Neuronal stem cell (in vitro differentiated cells): ENCODE measurements around the gene SEC24D.

Source experiments
- DNase-seq: peaks from one replicate; pipeline ENCODE4 v3.0.0-alpha.2; 2013; ENCODE audit warnings: low spot score
- H2AFZ ChIP-seq: one replicate; pipeline ENCODE4 v1.6.1; 2013; ENCODE audit warnings: mild to moderate bottlenecking, low read length, inconsistent platforms
- H2AK5ac ChIP-seq: 2 replicates; pipeline ENCODE4 v1.6.1; 2013; ENCODE audit warnings: low read depth, mild to moderate bottlenecking, inconsistent platforms, low read length, moderate library complexity, mixed read lengths
- H2BK120ac ChIP-seq: 2 replicates; pipeline ENCODE4 v1.6.1; 2013; ENCODE audit warnings: low read depth, mild to moderate bottlenecking, inconsistent platforms, low read length, moderate library complexity, mixed read lengths
- H2BK12ac ChIP-seq: one replicate; pipeline ENCODE4 v1.6.1; 2013; ENCODE audit warnings: low read length, inconsistent platforms
- H2BK15ac ChIP-seq: 2 replicates; pipeline ENCODE4 v1.6.1; 2013; ENCODE audit warnings: mild to moderate bottlenecking, low read length, inconsistent platforms, mixed read lengths
- H2BK5ac ChIP-seq: one replicate; pipeline ENCODE4 v1.6.1; 2013; ENCODE audit warnings: inconsistent platforms, mild to moderate bottlenecking, low read length, moderate library complexity
- H3K14ac ChIP-seq: one replicate; pipeline ENCODE4 v1.6.1; 2013; ENCODE audit warnings: low read length, inconsistent platforms
- H3K18ac ChIP-seq: 2 replicates; pipeline ENCODE4 v1.6.1; 2013; ENCODE audit warnings: low read length, inconsistent platforms
- H3K23ac ChIP-seq: 2 replicates; pipeline ENCODE4 v1.6.1; 2013; ENCODE audit warnings: low read depth, mild to moderate bottlenecking, mixed read lengths, low read length, inconsistent platforms; ENCODE audit not compliant: poor library complexity
- H3K27ac ChIP-seq: replicated peaks from 3 replicates; pipeline ENCODE4 v1.5.1; 2013; ENCODE audit warnings: low read length, inconsistent platforms
- H3K27me3 ChIP-seq, 3 experiments: 2 replicates each; pipeline ENCODE4 v1.6.1; 2013; ENCODE audit warnings: low read length in 3 of 3, mild to moderate bottlenecking in 2 of 3, inconsistent platforms in 1 of 3, low read depth in 1 of 3, mixed read lengths in 1 of 3, moderate library complexity in 1 of 3; ENCODE audit not compliant: control insufficient read depth in 3 of 3, insufficient read depth in 3 of 3
- H3K36me3 ChIP-seq, 2 donors: replicated peaks in 1 of 2; 2 replicates each; pipeline ENCODE4 v1.6.1; 2013; ENCODE audit warnings: low read length in 2 of 2; ENCODE audit not compliant: control insufficient read depth in 2 of 2, insufficient read depth in 2 of 2
- H3K4ac ChIP-seq: 2 replicates; pipeline ENCODE4 v1.6.1; 2013; ENCODE audit warnings: inconsistent platforms, mild to moderate bottlenecking, low read length, moderate library complexity
- H3K4me1 ChIP-seq, 2 donors: 1 replicate in 1 of 2; 2 replicates in 1 of 2; pipeline ENCODE4 v1.6.1; 2013; ENCODE audit warnings: low read length in 2 of 2, low read depth in 1 of 2; ENCODE audit not compliant: control insufficient read depth in 2 of 2, insufficient read depth in 1 of 2
- H3K4me2 ChIP-seq: one replicate; pipeline ENCODE4 v1.6.1; 2013; ENCODE audit warnings: mild to moderate bottlenecking, low read length, inconsistent platforms; ENCODE audit not compliant: insufficient read depth, poor library complexity, severe bottlenecking
- H3K4me3 ChIP-seq, 2 donors: 2 replicates each; pipeline ENCODE4 v1.5.1; 2013; ENCODE audit warnings: low read length in 2 of 2, mild to moderate bottlenecking in 2 of 2, inconsistent platforms in 1 of 2, moderate library complexity in 1 of 2
- H3K79me1 ChIP-seq: one replicate; pipeline ENCODE4 v1.6.1; 2013; ENCODE audit warnings: low read depth, mild to moderate bottlenecking, inconsistent platforms, low read length, moderate library complexity
- H3K9ac ChIP-seq: one replicate; pipeline ENCODE4 v1.6.1; 2013; ENCODE audit warnings: mild to moderate bottlenecking, low read depth, low read length, inconsistent platforms; ENCODE audit not compliant: poor library complexity
- H3K9me3 ChIP-seq, 2 donors: replicated peaks in 1 of 2; 2 replicates each; pipeline versions ENCODE3 to v1.6.1; 2013; ENCODE audit warnings: low read length in 2 of 2, mild to moderate bottlenecking in 2 of 2, inconsistent platforms in 1 of 2, low read depth in 1 of 2, mixed read lengths in 1 of 2, moderate library complexity in 1 of 2; ENCODE audit not compliant: control insufficient read depth in 2 of 2, insufficient read depth in 1 of 2
- H4K8ac ChIP-seq: one replicate; pipeline ENCODE4 v1.6.1; 2013; ENCODE audit warnings: low read depth, mild to moderate bottlenecking, inconsistent platforms, low read length, moderate library complexity
- H4K91ac ChIP-seq: one replicate; pipeline ENCODE4 v1.6.1; 2013; ENCODE audit warnings: low read length, low read depth, mild to moderate bottlenecking, inconsistent platforms; ENCODE audit not compliant: poor library complexity
- WGBS, 2 donors: extraction: QIAGEN DNeasy Blood & Tissue Kit; methylation state at CpG; one replicate each; pipeline ENCODE4 v1.1.7; 2013; ENCODE audit warnings: missing lambda C conversion rate in 2 of 2, mixed read lengths in 1 of 2; ENCODE audit not compliant: insufficient read length in 2 of 2, insufficient replicate concordance in 1 of 2; ENCODE audit errors: extremely low coverage in 2 of 2; 5-methylcytosine and 5-hydroxymethylcytosine counted together

SEC24D gene

DNA sequence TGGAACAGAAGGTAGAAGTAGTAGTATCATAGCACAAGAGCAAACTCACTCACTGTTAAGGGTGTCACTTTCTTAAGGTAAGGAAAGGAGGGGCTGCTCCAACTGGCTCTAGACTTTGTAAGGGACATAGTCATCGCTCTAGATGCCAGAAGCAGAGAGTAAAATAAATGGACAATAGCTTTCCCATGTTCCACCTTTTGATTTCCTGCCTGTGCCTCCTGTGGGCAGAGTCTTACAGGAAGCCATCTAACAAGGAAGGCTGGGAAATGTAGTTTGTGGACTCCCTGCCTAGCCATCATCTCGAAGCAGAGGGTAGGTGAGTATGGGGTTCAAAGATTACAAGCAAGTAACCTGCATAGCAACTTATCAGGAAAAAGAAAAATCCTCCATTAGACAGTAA is 152.4 kb downstream of the SEC24D start:
- Histone ChIP-seq H4K91ac (no peak overlapping the region), H3K36me3 (peaks cover 3 to 14% of the 10 kb centered on the region in 2 donors), H2AFZ (peak overlapping the region; percentile 84), H4K8ac (no peak overlapping the region), H3K27me3 (no peaks in the 10 kb centered on the region), H3K9ac (no peak overlapping the region), H3K9me3 (no peaks in the 10 kb centered on the region), H2BK5ac (no peak overlapping the region), H3K4ac (no peak overlapping the region), H3K4me1 (peaks cover 1 to 5% of the 10 kb centered on the region in 2 donors), H3K18ac (no peak overlapping the region), H3K14ac (no peak overlapping the region), H2BK120ac (no peak overlapping the region), H3K23ac (no peak overlapping the region), H2BK15ac (no peak overlapping the region), H2AK5ac (no peak overlapping the region), H3K4me3 (peak overlapping the region in 1 of 2 donors; percentile 32), H3K27ac (no peak overlapping the region), H3K4me2 (no peak overlapping the region), H2BK12ac (no peak overlapping the region), H3K79me1 (no peaks in the 10 kb centered on the region)
- WGBS, 2 donors = no CpG with 5 or more reads among the region's 2 CpGs
- DNase-seq = no peak

GRCh38 chr4:118682928-118683327 is 153.0 kb downstream of the SEC24D start:
- Histone ChIP-seq H3K27me3 (no peaks in the 10 kb centered on the region), H3K36me3 (peaks cover 2 to 8% of the 10 kb centered on the region in 2 donors), H3K4ac (no peak overlapping the region), H2BK15ac (no peak overlapping the region), H3K4me1 (peaks cover 1 to 5% of the 10 kb centered on the region in 2 donors), H3K9ac (no peak overlapping the region), H3K27ac (no peak overlapping the region), H3K4me3 (peak overlapping the region in 1 of 2 donors; percentile 32), H2BK120ac (no peak overlapping the region), H4K91ac (no peak overlapping the region), H2AFZ (peak overlapping the region; percentile 84), H3K4me2 (no peak overlapping the region), H2BK5ac (no peak overlapping the region), H2BK12ac (no peak overlapping the region), H4K8ac (no peak overlapping the region), H3K79me1 (no peaks in the 10 kb centered on the region), H3K9me3 (no peaks in the 10 kb centered on the region), H3K14ac (no peak overlapping the region), H3K23ac (no peak overlapping the region), H2AK5ac (no peak overlapping the region), H3K18ac (no peak overlapping the region)
- WGBS, 2 donors = no CpG with 5 or more reads among the region's 1 CpG
- DNase-seq = no peak

- no peak overlapping the region for H4K8ac ChIP-seq
- no CpG with 5 or more reads among the region's 1 CpG for WGBS, 2 donors
These were observed 155.1 kb downstream of the SEC24D start for GRCh38 chr4:118680808-118681207.

GRCh38 chr4:118676128-118676527 is 159.8 kb downstream of the SEC24D start:
- no peak overlapping the region for H4K8ac ChIP-seq
- WGBS, 2 donors = no CpG with 5 or more reads among the region's 2 CpGs
- no peak overlapping the region for H3K4me3 ChIP-seq

More at GRCh38 chr4:118680808-118681207, 155.1 kb downstream of the SEC24D start:
- no peak overlapping the region for H2BK5ac ChIP-seq
- no peak overlapping the region for H3K4me3 ChIP-seq
- no peak overlapping the region for H3K9ac ChIP-seq
- no peak overlapping the region for H4K91ac ChIP-seq
- no peak overlapping the region for H2AFZ ChIP-seq
- H3K79me1 ChIP-seq = no peaks in the 10 kb centered on the region
- no peak overlapping the region for H2BK15ac ChIP-seq
- no peak overlapping the region for H2AK5ac ChIP-seq
- no peak overlapping the region for H3K23ac ChIP-seq
- H2BK120ac ChIP-seq = no peak overlapping the region
- no peaks in the 10 kb centered on the region for H3K4me1 ChIP-seq
- H3K36me3 ChIP-seq = no peaks in the 10 kb centered on the region
- no peak overlapping the region for H3K14ac ChIP-seq
- no peak overlapping the region for H3K18ac ChIP-seq
- H2BK12ac ChIP-seq = no peak overlapping the region
- no peaks in the 10 kb centered on the region for H3K27me3 ChIP-seq
- no peak overlapping the region for H3K27ac ChIP-seq
- no peak overlapping the region for H3K4ac ChIP-seq
- DNase-seq = no peak
- H3K9me3 ChIP-seq = no peaks in the 10 kb centered on the region
- no peak overlapping the region for H3K4me2 ChIP-seq

More at GRCh38 chr4:118676128-118676527, 159.8 kb downstream of the SEC24D start:
- Histone ChIP-seq H4K91ac (no peak overlapping the region), H3K14ac (no peak overlapping the region), H2BK120ac (no peak overlapping the region), H2BK15ac (no peak overlapping the region), H3K27ac (no peak overlapping the region), H3K23ac (no peak overlapping the region), H3K18ac (no peak overlapping the region), H3K79me1 (no peaks in the 10 kb centered on the region), H2BK5ac (no peak overlapping the region), H2BK12ac (no peak overlapping the region), H3K4ac (no peak overlapping the region), H3K4me2 (no peak overlapping the region), H3K27me3 (no peaks in the 10 kb centered on the region), H2AFZ (no peak overlapping the region), H3K9ac (no peak overlapping the region), H3K36me3 (no peaks in the 10 kb centered on the region), H3K9me3 (no peaks in the 10 kb centered on the region), H3K4me1 (no peaks in the 10 kb centered on the region), H2AK5ac (no peak overlapping the region)
- no peak for DNase-seq
